Mucosa of gallbladder (tissue), 1 donor: Measurements from ENCODE around the gene NEGR1. TPM values are rescaled to one million over a fixed set of nuclear protein-coding genes. Genes with fewer than 3 reads are reported as not detected.
"Not testable (repeated sequence)": the region's sequence is repeated elsewhere in the genome, so short reads cannot be mapped to it uniquely, and the experiment has no call there.

ENCODE experiments used
- DNase-seq: peaks from one replicate; pipeline ENCODE4 v3.0.0-alpha.2; 2020; ENCODE audit warnings: low spot score
- total RNA-seq: library from RNA; stranded (reverse); gene quantifications from one replicate; pipeline ENCODE4 v1.2.1, GENCODE V29; 2021
- donor health status: DM: no; HTN: no; CAD: no.

Gene NEGR1
- total RNA-seq, 1 donor from 2014 or later: 26.9 TPM

DNA sequence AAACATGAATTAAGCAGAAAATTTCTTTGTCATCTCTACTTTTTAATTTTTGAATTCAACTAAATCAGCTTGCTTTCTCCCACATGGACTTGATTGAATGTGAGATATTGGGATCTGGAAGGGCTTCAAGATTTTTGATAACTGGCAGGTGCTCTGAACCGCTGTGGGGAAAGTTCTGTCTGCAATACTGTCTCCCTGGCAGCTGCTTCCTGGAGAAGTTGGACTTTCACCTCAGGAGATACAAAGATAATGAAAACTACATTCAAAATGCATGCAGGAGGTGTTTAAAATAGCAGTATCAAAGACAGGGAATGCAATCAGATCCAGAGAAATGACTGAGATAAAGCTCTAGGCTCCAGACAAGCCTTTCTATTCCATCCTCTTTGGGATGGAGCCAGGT, 338.3 kb downstream of the NEGR1 start:
- DNase-seq: peak; percentile 34

DNA sequence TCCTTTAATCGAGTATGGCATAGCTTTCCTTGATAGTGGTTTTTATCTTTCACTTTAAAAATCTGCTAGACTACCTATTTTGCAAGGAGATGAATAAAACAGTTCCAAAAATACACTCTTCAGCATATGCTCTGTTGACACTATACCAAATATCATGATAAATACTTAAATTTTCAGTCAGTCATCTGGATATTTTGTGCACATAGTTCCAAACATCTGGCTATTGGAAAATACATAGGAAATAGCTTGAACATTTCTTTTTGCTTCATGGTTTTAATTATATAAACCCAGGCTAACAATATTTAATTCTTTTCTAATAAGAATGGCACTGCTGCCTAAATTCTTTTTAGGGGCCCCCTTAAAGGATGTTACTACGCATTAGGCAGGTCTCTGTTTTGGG, 342.1 kb downstream of the NEGR1 start:
- DNase-seq: no peak

DNA sequence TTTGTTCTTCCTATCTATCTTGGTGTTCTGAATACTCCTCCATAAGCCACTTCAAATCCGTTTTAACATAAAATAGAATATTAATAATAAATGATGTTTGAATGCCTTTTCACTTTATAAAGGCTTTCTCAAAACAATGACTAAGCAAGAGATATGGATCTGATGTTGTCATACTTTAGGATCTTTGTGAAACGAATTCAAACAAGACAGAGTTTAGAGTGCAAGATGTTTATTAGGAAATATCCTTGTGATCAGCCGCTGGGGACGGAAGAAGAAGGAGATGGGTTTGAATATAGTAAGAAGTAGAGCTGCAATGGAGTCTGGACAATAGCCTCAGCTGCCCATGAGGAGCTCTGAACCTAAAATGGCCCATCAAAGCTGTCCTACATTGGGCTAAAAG, 351.8 kb downstream of the NEGR1 start:
- no peak for DNase-seq

DNA sequence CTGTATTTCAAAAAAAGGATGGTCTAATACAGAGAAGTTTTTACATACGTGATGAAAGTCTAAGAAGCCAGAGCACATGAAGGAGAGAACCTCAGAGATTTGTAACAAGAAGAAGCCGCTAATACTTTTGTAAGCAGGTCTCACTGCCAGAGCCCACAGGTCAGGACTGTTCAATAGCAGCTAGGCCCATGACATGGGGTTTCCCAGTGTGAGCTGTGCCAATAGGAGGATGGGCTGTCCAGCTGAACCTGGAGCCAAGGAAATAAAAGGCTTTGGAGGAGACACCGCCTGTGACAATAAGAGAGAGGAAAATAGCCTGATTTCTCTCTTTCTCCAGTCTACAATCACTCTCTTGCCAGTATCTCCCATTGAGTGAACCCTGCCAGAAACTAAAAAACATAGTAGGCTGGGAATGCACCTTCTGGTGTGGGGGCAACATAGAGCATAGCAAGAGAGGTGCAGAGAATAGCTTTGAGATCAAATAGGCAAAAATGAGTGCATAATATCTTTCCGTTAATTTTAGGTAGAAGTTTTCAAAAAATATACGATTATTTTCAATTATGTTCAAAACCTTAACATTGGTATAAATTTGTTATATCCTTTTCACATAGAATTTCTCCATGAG, 360.3 kb downstream of the NEGR1 start:
- peak; percentile 16 for DNase-seq

DNA sequence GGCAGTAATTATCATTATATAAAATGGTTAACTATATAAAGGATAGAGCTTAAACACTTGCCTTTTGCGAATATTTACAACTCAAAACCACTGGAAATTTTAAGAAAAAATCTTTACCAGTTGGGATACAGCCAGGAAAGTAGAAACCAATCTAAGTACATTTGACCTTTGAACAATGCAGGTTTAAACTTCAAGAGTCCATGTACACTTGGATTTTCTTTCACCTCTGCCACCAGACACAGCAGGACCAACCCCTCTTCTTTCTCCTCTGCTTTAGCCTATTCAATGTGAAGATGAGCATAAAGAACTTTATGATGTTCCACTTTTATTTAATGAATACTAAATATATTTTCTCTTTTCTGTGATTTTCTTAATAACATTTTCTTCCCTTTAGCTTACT, 361.1 kb downstream of the NEGR1 start:
- DNase-seq: no peak

DNA sequence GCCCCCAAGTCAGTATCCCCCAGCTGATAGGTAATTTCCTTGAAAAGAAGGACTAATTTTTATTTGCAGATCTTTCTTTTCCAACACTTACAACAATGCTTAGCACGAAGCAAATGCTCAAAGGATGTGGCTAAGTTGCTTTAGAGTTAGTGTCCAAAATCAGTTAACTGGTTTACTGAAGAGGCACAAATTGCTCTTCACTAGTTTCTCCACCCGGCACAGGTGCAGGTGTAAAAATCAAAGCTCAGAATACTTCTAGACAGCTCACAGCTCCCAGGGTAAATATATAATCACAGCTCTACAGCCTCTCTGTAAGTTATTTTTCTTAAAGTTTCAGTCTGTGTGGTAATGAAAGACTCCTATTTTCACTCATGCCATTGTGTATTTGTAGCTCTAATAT, 361.8 kb downstream of the NEGR1 start:
- no peak for DNase-seq

DNA sequence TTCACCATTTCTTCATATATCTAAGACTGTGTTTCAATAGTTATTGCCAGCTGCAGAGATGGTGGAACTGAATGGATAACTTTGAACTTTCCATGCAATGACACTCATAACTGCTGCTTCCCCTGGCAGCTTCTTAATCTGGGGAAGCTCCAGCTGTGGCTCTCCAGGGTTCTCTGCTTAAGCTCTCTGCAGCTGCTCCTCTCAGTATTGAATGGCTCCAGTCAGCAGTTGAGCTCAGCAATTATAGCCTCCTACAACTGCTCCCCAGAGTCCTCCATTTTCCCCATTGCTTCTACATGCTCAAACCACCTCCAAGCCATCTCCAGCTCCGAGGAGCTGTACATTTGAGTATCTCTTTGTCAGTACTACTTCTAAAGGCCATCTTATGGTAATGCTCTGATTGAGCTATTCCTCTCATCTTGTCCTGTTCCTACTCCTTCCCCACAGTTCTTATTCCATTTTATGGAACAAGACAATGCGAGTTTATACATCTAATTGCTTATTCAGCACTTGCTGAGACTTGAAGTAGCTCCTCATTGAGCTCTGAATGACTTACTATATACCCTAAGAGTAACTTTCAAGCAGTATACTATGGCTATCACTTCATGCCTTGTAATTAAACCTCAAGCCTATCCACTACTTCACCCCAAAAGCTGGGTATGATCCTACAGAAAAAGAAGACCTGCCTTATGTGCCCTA, 362.4 kb downstream of the NEGR1 start:
- DNase-seq: no peak

DNA sequence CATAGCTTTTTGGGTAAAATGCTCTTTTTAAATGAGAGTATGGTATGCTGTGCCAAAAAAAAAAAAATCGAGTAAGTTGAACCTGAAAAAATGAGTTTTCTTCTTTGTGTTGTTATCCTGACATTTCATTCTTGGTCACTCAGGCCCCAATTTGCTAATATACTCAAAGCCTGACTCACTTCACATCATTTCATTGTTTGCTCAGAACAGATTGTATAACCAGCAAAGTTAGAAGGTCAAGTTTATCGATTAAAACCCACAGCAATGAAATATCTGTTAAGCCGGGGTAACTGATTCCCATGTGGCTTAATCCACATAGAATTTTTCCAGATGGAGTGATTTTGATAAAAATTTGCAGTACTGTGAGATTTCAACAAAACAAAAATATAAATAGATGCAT, 363.7 kb downstream of the NEGR1 start:
- no peak for DNase-seq

DNA sequence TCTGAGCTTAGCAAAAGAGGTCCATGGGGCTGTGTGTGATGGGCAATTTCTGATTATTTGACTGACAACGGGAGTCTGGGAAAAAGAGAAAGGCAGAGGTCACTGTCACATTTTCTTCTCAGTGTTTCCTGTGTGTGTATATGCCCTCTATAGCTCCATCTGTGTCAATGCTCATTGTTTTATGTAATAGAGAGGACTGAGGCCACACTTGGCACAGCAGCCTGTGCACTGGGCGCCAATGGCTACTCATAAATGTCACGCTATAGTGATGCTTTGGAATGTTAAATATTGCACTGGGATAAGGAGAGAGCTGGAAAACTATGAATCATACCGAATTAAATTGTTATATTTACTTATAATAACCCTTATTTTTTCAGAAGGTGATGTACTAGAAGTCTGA, 365.4 kb downstream of the NEGR1 start:
- no peak for DNase-seq

DNA sequence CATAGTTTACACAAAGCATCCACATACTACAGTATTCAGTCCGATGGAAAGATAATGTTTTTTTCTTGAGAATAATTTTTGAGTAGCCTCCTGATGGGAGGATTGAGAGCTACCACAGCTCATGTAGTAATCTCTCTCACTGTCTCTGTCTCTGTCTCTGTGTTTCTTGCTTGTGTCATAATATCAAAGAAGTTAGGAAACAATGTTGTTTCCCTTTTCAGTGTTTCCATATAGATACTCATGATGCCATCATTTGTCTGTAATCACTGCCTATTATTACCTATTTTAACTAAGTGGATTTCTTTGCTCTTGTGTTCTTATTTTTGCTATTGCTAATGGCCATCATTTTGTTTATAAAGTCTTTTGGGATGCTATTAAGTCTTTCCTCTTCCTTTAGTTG, 367.7 kb downstream of the NEGR1 start:
- no peak for DNase-seq

DNA sequence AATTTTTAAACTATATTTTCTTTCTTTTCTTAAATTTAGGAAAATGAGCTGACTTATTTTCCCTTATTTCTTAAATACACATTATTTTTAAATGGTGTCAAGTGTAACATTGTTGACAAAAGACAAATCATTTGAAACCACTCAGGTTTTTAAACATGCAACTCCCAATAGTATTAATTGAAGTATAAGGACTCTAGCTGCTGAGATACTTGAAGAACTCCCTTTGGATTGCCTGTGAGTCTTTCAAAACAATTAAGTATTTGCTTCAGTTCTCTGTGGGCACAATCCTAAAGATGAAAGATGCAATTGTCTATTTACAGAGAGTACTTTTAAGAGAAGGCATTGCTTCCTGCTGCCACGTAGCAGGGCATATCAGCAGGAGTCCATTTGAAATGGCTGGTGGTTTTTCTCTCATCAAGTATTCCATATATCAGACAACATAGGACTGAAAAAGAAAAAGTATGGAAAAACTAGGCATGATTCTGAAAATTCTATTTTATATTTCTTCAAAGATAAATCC, 373.4 kb downstream of the NEGR1 start:
- DNase-seq: no peak

DNA sequence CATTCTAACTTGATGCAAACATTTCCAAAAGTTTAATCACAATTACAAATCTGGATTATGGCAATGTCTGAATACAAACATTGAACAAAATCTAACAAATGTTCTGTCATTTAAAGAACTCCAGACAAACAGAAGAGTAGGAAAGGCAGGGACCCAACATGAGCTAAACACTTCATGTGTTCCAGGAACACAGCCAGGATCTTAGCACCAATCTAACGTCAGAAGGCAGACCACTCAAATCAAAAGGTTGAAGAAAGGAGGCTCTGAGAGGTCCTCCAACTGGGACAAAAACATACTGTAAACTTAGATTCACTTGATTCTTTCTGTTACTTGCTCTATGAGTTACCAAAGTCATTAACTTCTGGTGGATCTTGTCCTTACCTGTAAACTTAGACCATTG, 374.0 kb downstream of the NEGR1 start:
- no peak for DNase-seq

DNA sequence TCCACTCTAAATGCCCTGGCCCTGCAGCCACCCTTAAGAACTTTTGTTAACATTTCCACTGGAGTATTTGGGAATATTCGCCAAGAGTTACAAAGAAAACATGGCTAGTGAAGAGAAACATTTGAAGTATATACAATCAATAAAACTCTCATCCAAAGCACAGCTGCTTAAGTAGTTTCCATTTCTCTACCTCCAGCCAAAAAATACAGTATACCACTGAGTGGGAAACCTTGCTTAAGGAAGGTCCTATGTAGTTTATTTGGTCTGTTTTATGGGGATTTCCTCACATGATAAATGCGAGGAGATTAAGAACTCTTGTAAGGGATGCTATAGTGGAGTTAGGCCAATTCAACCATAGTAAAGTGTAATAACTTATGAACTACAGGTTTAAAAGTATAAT, 382.5 kb downstream of the NEGR1 start:
- no peak for DNase-seq

DNA sequence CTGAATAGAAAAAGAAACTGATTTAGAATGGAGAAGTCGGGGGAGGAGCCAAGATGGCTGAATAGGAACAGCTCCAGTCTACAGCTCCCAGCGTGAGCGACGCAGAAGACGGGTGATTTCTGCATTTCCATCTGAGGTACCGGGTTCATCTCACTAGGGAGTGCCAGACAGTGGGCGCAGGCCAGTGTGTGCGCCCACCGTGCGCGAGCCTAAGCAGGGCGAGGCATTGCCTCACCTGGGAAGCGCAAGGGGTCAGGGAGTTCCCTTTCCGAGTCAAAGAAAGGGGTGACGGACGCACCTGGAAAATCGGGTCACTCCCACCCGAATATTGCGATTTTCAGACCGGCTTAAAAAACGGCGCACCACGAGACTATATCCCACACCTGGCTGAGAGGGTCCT, 394.2 kb downstream of the NEGR1 start:
- not testable (repeated sequence) for DNase-seq

DNA sequence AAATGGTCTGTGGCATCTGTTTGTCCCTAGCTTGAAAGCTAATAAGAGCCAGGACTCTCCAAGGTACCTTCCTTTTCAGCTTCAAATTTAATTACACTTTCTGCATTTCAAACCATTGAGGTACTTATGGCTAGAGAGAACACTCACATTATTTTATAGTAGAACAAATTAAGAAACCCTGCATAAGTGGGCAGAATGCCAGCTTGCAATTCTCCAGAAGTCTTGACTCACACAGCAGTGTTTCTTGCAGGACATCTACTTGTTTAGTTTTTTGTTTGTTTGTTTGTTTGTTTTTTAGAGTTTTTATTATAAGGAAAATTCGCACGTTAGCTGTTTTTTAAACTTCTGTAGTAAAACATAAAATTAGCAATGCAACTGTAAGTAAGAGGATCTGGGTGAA, 397.2 kb downstream of the NEGR1 start:
- no peak for DNase-seq

DNA sequence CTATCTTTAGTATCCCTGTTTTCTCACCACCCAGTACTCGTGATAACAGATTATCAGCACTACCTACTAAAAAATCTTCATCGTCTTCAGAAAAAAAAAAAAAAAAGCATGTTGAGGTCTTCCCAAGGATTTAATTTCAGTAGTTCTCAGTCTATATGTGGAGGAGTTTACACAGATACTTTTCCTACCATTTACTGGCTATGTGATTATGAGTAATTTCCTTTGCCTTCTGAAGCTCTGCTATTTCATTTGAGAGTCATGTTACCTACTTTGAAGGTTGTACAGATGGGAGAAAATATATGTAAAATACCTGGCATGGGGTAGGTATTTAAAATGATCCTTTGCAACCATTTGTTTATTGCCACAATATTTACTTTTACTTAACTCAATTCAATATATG, 399.7 kb downstream of the NEGR1 start:
- no peak for DNase-seq

DNA sequence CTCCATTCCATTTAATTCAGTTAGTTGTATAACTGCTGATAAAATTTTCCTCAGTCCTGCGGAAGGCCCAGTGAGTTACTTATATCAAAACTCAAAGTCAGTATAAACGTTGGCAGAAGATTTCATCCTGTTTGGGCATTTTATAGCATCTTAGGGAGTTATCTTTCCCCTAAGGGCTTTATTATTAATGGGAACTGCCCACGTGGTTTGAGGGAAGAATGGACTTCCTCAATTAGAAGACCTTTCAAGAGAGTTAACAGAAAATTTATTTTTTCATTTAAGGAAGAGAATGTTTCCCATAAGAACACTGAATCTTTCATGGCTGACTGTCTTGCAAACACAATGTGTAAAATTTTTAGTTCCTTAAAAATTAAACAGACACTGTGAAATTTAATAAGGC, 400.1 kb downstream of the NEGR1 start:
- DNase-seq: no peak

DNA sequence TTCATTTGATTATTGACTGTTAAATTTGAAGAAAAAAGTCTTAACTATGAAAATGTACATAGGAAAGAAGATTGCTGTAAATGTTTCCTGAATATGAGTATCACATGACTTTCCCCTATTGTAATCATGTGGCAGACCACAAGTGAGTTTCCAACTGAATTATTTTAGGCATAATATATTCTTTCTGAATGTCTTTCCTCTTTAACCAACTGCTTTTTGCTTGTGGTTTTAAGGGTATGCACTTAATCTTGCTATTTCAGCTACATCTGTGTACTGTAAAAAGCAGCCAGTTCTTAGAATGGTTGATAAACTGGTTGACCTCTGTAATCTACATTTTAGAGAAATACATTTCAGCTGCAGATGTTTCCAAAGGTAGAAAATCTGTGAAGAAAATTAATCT, 400.7 kb downstream of the NEGR1 start:
- DNase-seq: no peak

DNA sequence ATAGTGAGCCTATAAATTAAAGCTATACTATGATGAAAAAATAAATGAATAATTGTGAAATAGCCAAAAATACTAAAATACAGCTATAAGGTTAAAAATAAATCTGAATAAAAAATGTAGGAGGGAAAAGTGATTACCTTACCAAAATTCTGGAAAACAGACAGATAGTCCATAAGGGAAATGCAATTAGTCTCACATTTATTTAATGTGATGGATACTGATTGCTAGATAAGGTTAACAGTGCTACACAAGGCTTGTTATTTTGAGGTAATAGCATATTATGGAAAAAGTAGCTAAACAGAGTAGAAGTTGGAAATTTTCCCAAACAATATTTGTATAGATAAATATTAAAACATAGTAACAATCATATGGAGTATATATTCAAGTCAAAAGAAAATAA, 413.0 kb downstream of the NEGR1 start:
- DNase-seq: no peak

DNA sequence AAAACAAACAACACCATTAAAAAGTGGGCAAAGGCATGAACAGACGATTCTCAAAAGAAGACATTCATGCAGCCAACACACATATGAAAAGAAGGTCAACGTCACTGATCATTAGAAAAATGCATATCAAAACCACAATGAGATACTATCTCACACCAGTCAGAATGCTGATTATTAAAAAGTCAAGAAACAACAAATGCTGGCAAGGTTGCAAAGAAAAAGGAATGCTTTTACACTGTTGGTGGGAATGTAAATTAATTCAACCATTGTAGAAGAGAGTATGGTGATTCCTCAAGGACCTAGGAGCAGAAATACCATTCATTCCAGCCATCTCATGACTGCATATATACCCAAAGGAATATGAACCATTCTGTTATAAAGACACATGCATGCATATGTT, 419.6 kb downstream of the NEGR1 start:
- no peak for DNase-seq

DNA sequence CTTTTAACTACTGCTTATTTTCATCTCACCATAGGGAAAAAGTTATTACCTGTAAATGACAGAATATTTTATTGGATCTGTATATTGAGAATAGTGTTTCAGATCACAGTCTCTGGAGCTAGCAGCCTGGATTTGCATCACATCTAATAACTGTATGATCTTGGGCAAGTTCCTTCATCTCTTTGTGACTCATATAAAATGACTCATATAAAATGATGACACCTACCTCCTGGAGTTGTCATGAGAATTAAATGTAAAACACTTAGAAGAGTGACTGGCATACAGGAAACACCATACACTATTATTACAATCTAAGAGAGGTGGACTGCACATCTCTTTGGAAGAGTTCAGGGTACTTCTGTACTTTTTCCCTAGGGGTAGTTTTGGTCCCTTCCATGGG, 421.3 kb downstream of the NEGR1 start:
- DNase-seq: no peak

DNA sequence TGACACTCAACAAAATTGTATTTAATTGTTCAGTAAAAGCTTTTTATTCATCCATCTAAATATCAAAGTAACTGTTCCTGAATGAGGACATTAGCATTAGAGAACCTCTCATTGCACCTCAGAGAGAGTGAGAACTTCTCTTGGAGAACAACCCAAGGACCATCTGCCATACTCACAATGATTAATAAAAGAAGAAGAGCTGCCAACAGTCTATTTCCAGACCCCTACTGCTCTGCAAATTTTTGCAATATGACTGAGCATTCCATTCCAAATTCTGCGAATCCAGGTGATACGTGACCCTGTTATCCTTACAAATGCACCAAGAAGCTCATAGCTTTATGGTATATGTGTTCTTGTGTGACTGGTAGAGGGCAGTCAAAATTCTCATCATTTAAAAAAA, 422.5 kb downstream of the NEGR1 start:
- no peak for DNase-seq

DNA sequence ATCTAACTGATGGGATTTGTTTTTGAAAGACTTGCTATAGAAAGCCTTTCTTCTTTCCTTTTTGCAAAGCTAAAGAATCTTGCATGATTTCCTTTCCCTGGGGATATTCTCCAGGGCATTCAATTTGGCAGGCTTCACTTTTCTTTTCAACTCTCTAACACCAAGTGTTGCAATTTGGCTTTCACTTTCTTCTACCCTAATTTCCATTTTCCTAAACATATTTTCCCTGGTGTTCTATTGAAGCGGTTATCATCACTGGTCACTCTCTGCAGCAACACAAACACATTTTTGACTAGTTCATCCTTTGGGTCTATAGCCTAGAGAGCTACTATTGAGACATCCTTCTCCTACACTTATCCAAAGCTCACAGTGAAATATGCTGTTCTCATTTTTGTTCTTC, 424.5 kb downstream of the NEGR1 start:
- no peak for DNase-seq

DNA sequence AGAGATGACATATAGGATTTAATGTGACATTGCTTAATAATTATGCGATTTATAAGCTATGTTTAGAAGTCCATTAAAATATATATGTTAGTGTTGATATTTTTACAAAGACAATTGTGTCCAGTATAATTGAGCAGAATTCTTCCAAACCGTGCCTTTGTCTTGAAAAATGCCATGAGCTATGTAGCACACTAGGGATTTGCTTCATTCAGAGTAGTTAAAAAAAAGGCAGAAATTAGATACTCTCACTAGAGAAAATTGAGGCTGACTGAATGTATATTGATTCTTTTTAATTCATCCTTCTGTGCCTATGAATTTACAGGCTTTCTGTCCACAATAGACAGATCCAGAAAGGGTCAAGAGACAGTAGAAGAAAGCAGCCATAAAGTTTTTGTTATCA, 429.0 kb downstream of the NEGR1 start:
- no peak for DNase-seq
